Measurements from ENCODE around the gene ZFYVE21.
"Not testable (repeated sequence)": the region's sequence is repeated elsewhere in the genome, so short reads cannot be mapped to it uniquely, and the experiment has no call there.

ZFYVE21 gene

DNA sequence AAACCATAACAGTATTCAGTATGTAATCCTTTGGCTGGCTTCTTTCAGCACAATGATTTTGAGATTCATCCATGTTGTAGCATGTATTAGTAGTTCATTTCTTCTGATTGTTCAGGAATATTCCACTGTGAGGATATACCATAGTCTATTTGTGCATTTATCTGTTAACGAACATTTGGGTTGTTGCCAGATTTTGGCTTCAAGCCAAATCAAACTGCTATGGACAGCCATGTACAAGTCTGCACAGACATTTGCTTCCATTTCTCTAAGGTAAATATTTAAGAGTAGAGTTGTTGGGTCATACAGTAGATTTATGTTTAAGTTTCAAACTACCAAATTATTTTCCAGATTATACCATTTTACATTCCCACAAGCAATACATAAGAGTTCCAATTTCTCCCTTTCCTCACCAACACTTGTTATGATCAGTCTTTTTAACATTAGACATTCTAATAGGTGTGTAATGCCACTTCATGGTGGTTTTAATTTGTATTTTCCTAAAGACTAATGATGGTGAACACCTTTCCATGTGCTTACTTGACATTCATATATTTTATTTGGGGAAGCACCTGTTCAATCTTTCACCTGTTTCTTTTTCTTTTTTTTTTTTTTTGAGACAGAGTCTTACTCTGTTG, 56.6 kb downstream of the ZFYVE21 start:
- DNase-seq: no peak

DNA sequence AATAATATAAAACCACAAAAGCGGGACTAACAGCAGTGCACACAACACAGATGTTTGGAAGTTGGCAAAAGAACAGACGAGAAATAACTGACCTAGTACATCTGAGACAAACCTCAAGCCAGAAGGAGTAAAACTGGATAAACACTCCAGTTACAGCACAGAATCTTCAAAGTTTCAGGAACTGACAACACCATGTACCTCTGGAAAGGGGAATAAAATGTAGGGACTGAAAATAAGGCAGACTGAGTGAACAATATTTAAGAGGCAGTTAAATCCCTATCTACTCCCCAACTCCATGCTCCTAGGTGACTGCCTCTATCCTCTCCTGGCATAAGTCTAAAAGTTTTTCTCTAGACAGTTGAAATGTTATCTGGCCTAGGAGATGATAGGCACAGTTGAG, 57.9 kb downstream of the ZFYVE21 start:
- no peak for DNase-seq

GRCh38 chr14:103775506-103775905, 59.9 kb downstream of the ZFYVE21 start:
- DNase-seq: no peak

GRCh38 chr14:103776319-103776718, 60.7 kb downstream of the ZFYVE21 start:
- DNase-seq: not testable (repeated sequence)

- no peak for DNase-seq
Observed at GRCh38 chr14:103782376-103782775, 66.8 kb downstream of the ZFYVE21 start.

All from activated naive CD4-positive, alpha-beta T cell treated with anti-CD3 and anti-CD28 coated beads, Interleukin-2, amount 50 U/mL, for 16 hours (primary cell).